ENCODE measurements around the gene GAGE10. TPM values are rescaled to one million over a fixed set of nuclear protein-coding genes. Genes with fewer than 3 reads are reported as not detected.

The GAGE10 gene
- total and polyA plus RNA-seq, 2 of the 4 experiments (the other 2 are of a cell fraction): not detected

GRCh38 chrX:49258749-49259124 lies 44.7 kb upstream of the GAGE10 start (continued):
- TF ChIP-seq USF2 (IDR thresholded peaks at IDR 0.05; ENCODE audit: low read depth, low read length) (no peak), NFE2L2 (IDR thresholded peaks at IDR 0.05; ENCODE audit: low read depth, low read length) (no peak), ELK1 (IDR thresholded peaks at IDR 0.05; ENCODE audit: borderline replicate concordance, low read depth, low read length) (no peak), CEBPB (IDR thresholded peaks at IDR 0.05; ENCODE audit: low read depth, low read length) (no peak), FOS (IDR thresholded peaks at IDR 0.05; ENCODE audit: low read depth, low read length) (no peak)

Measured in IMR-90 (cell line).